Measurements from ENCODE around the gene FGF22. TPM values are rescaled to one million over a fixed set of nuclear protein-coding genes. Genes with fewer than 3 reads are reported as not detected.

FGF22 gene
- total and polyA plus RNA-seq, 2 of the 8 experiments (the other 6 are each of a cell fraction or from before 2014, with no cell fraction given): 0.44 to 1.7 TPM

Other genes starting within 250 kb of the FGF22 start
- gene C2CD4C, start 230.7 kb upstream of the FGF22 start, total RNA-seq (2021; fragmentation: NEBNext Ultra II Directional; extraction: Animal tissue kit (Norgen Biotek cat#: 25700)): 6.3 and 6.6 TPM in 2 replicates
- gene C2CD4C, start 230.7 kb upstream of the FGF22 start, polyA plus RNA-seq (2011; rRNA removed): 3.8 and 7.8 TPM in 2 replicates
- 3.5 and 4.4 TPM in 2 replicates for gene SHC2, start 178.8 kb upstream of the FGF22 start, total RNA-seq (2021; fragmentation: NEBNext Ultra II Directional; extraction: Animal tissue kit (Norgen Biotek cat#: 25700))
- 7.3 and 11.3 TPM in 2 replicates for gene SHC2, start 178.8 kb upstream of the FGF22 start, polyA plus RNA-seq (2011; rRNA removed)
- 3.0 and 3.1 TPM in 2 replicates for gene MADCAM1, start 143.4 kb upstream of the FGF22 start, total RNA-seq (2021; fragmentation: NEBNext Ultra II Directional; extraction: Animal tissue kit (Norgen Biotek cat#: 25700))
- 2.3 and 5.3 TPM in 2 replicates for gene MADCAM1, start 143.4 kb upstream of the FGF22 start, polyA plus RNA-seq (2011; rRNA removed)
- gene TPGS1, start 132.4 kb upstream of the FGF22 start, total RNA-seq (2021; fragmentation: NEBNext Ultra II Directional; extraction: Animal tissue kit (Norgen Biotek cat#: 25700)): 9.1 and 10.2 TPM in 2 replicates
- 10.6 and 11.8 TPM in 2 replicates for gene TPGS1, start 132.4 kb upstream of the FGF22 start, polyA plus RNA-seq (2011; rRNA removed)
- 129 and 133 TPM in 2 replicates for gene CDC34, start 108.1 kb upstream of the FGF22 start, total RNA-seq (2021; fragmentation: NEBNext Ultra II Directional; extraction: Animal tissue kit (Norgen Biotek cat#: 25700))
- gene CDC34, start 108.1 kb upstream of the FGF22 start, polyA plus RNA-seq (2011; rRNA removed): 95.9 and 152 TPM in 2 replicates
- gene GZMM, start 95.8 kb upstream of the FGF22 start, total RNA-seq (2021; fragmentation: NEBNext Ultra II Directional; extraction: Animal tissue kit (Norgen Biotek cat#: 25700)): 0.32 and 0.59 TPM in 2 replicates
- gene GZMM, start 95.8 kb upstream of the FGF22 start, polyA plus RNA-seq (2011; rRNA removed): 0.09 and 0.19 TPM in 2 replicates
- gene BSG, start 67.3 kb upstream of the FGF22 start, total RNA-seq (2021; fragmentation: NEBNext Ultra II Directional; extraction: Animal tissue kit (Norgen Biotek cat#: 25700)): 726 and 743 TPM in 2 replicates
- gene BSG, start 67.3 kb upstream of the FGF22 start, polyA plus RNA-seq (2011; rRNA removed): 1,055 and 1,381 TPM in 2 replicates
- 3.6 and 4.0 TPM in 2 replicates for gene HCN2, start 50.0 kb upstream of the FGF22 start, total RNA-seq (2021; fragmentation: NEBNext Ultra II Directional; extraction: Animal tissue kit (Norgen Biotek cat#: 25700))
- 1.0 and 1.9 TPM in 2 replicates for gene HCN2, start 50.0 kb upstream of the FGF22 start, polyA plus RNA-seq (2011; rRNA removed)
- gene POLRMT, start 6.3 kb upstream of the FGF22 start, total RNA-seq (2021; fragmentation: NEBNext Ultra II Directional; extraction: Animal tissue kit (Norgen Biotek cat#: 25700)): 110 and 111 TPM in 2 replicates
- 93.0 and 119 TPM in 2 replicates for gene POLRMT, start 6.3 kb upstream of the FGF22 start, polyA plus RNA-seq (2011; rRNA removed)
- 64.7 and 68.0 TPM in 2 replicates for gene RNF126, start 23.3 kb downstream of the FGF22 start, total RNA-seq (2021; fragmentation: NEBNext Ultra II Directional; extraction: Animal tissue kit (Norgen Biotek cat#: 25700))
- 21.8 and 56.5 TPM in 2 replicates for gene RNF126, start 23.3 kb downstream of the FGF22 start, polyA plus RNA-seq (2011; rRNA removed)
- 7.5 and 8.1 TPM in 2 replicates for gene FSTL3, start 36.5 kb downstream of the FGF22 start, total RNA-seq (2021; fragmentation: NEBNext Ultra II Directional; extraction: Animal tissue kit (Norgen Biotek cat#: 25700))
- gene FSTL3, start 36.5 kb downstream of the FGF22 start, polyA plus RNA-seq (2011; rRNA removed): 11.8 and 18.4 TPM in 2 replicates
- not detected in 2 replicates for gene PRSS57, start 55.6 kb downstream of the FGF22 start, total RNA-seq (2021; fragmentation: NEBNext Ultra II Directional; extraction: Animal tissue kit (Norgen Biotek cat#: 25700))
- gene PRSS57, start 55.6 kb downstream of the FGF22 start, polyA plus RNA-seq (2011; rRNA removed): 0.09 TPM in 1 of 2 replicates, not detected in the other
- 16.5 TPM in 2 replicates for gene PALM, start 69.1 kb downstream of the FGF22 start, total RNA-seq (2021; fragmentation: NEBNext Ultra II Directional; extraction: Animal tissue kit (Norgen Biotek cat#: 25700))
- gene PALM, start 69.1 kb downstream of the FGF22 start, polyA plus RNA-seq (2011; rRNA removed): 5.7 and 13.0 TPM in 2 replicates
- gene MISP, start 111.2 kb downstream of the FGF22 start, total RNA-seq (2021; fragmentation: NEBNext Ultra II Directional; extraction: Animal tissue kit (Norgen Biotek cat#: 25700)): 0.43 and 0.54 TPM in 2 replicates
- 0.45 and 0.52 TPM in 2 replicates for gene MISP, start 111.2 kb downstream of the FGF22 start, polyA plus RNA-seq (2011; rRNA removed)
- 873 and 888 TPM in 2 replicates for gene PTBP1, start 157.6 kb downstream of the FGF22 start, total RNA-seq (2021; fragmentation: NEBNext Ultra II Directional; extraction: Animal tissue kit (Norgen Biotek cat#: 25700))
- gene PTBP1, start 157.6 kb downstream of the FGF22 start, polyA plus RNA-seq (2011; rRNA removed): 528 and 645 TPM in 2 replicates
- 66.2 and 71.7 TPM in 2 replicates for gene PLPPR3, start 182.1 kb downstream of the FGF22 start, total RNA-seq (2021; fragmentation: NEBNext Ultra II Directional; extraction: Animal tissue kit (Norgen Biotek cat#: 25700))
- 76.4 and 109 TPM in 2 replicates for gene PLPPR3, start 182.1 kb downstream of the FGF22 start, polyA plus RNA-seq (2011; rRNA removed)
- gene AZU1, start 188.0 kb downstream of the FGF22 start, total RNA-seq (2021; fragmentation: NEBNext Ultra II Directional; extraction: Animal tissue kit (Norgen Biotek cat#: 25700)): 0.80 and 1.7 TPM in 2 replicates
- gene AZU1, start 188.0 kb downstream of the FGF22 start, polyA plus RNA-seq (2011; rRNA removed): 1.3 and 2.7 TPM in 2 replicates
- 0.39 and 0.42 TPM in 2 replicates for gene PRTN3, start 201.1 kb downstream of the FGF22 start, total RNA-seq (2021; fragmentation: NEBNext Ultra II Directional; extraction: Animal tissue kit (Norgen Biotek cat#: 25700))
- 2.1 and 3.1 TPM in 2 replicates for gene PRTN3, start 201.1 kb downstream of the FGF22 start, polyA plus RNA-seq (2011; rRNA removed)
- not detected in 2 replicates for gene ELANE, start 212.4 kb downstream of the FGF22 start, total RNA-seq (2021; fragmentation: NEBNext Ultra II Directional; extraction: Animal tissue kit (Norgen Biotek cat#: 25700))
- not detected in 2 replicates for gene ELANE, start 212.4 kb downstream of the FGF22 start, polyA plus RNA-seq (2011; rRNA removed)
- gene CFD, start 219.8 kb downstream of the FGF22 start, total RNA-seq (2021; fragmentation: NEBNext Ultra II Directional; extraction: Animal tissue kit (Norgen Biotek cat#: 25700)): 1.7 TPM in 2 replicates
- 2.8 and 4.6 TPM in 2 replicates for gene CFD, start 219.8 kb downstream of the FGF22 start, polyA plus RNA-seq (2011; rRNA removed)